PC-9 (cell line): ENCODE data around the gene TERB1. TPM values are rescaled to one million over a fixed set of nuclear protein-coding genes. Genes with fewer than 3 reads are reported as not detected.

Experiments
- BruUV-seq: library from RNA; stranded (reverse); fragments of 400-500 nt; replicated peaks from 2 replicates; lab custom pipeline; 2021; lab: Mats Ljungman, UMichigan
- CTCF ChIA-PET: fragments of 300-600 bp; sonication (Branson Sonifier 250); formaldehyde crosslinking; loops from one replicate; lab custom pipeline; 2022; ENCODE audit warnings: antibody characterized with exemption; lab: Charles Lee
- POLR2A ChIA-PET: fragments of 300-600 bp; sonication (Branson Sonifier 250); formaldehyde crosslinking; loops from one replicate; lab custom pipeline; 2022; ENCODE audit warnings: antibody characterized with exemption; ENCODE audit not compliant: unreplicated experiment; lab: Charles Lee
- DNase-seq, 2 experiments: peaks; one replicate each; pipeline versions ENCODE4 v3.0.0 to v3.0.0-alpha.2; 2015 to 2022; ENCODE audit warnings: mixed read lengths in 1 of 2
- H2AFZ ChIP-seq: fragments of 200-600 bp; sonication (generic); 2 replicates; pipeline ENCODE4 v1.8.1; 2017; ENCODE audit warnings: antibody characterized with exemption
- H3F3A ChIP-seq: fragments of 200-600 bp; sonication (generic); 2 replicates; pipeline ENCODE4 v1.8.1; 2017; ENCODE audit warnings: antibody characterized with exemption, mild to moderate bottlenecking, low read depth; ENCODE audit not compliant: insufficient read depth
- H3K27ac ChIP-seq: fragments of 200-600 bp; sonication (generic); 2 replicates; pipeline ENCODE4 v1.6.1; 2016; ENCODE audit warnings: mixed run types
- H3K27me3 ChIP-seq: fragments of 200-600 bp; sonication (generic); 2 replicates; pipeline ENCODE4 v1.6.1; 2016; ENCODE audit warnings: low read depth, mixed run types; ENCODE audit not compliant: insufficient read depth
- H3K36me3 ChIP-seq: fragments of 200-600 bp; sonication (generic); 2 replicates; pipeline ENCODE4 v1.6.1; 2016; ENCODE audit warnings: low read depth, mixed run types
- H3K4me1 ChIP-seq: fragments of 200-600 bp; sonication (generic); replicated peaks from 2 replicates; pipeline ENCODE4 v1.6.1; 2016; ENCODE audit warnings: mixed run types; ENCODE audit not compliant: insufficient read depth
- H3K4me2 ChIP-seq: fragments of 200-600 bp; sonication (generic); 2 replicates; pipeline ENCODE4 v1.6.1; 2017; ENCODE audit warnings: mixed run types
- H3K4me3 ChIP-seq: fragments of 200-600 bp; sonication (generic); 2 replicates; pipeline ENCODE4 v1.6.1; 2016; ENCODE audit warnings: mixed run types
- H3K79me2 ChIP-seq: fragments of 200-600 bp; sonication (generic); 2 replicates; pipeline ENCODE4 v1.6.1; 2017; ENCODE audit warnings: low read depth, mixed run types
- H3K9me2 ChIP-seq: fragments of 200-600 bp; sonication (generic); 2 replicates; pipeline ENCODE4 v1.8.1; 2017; ENCODE audit warnings: mild to moderate bottlenecking; ENCODE audit not compliant: insufficient read depth
- H3K9me3 ChIP-seq: fragments of 200-600 bp; sonication (generic); 2 replicates; pipeline ENCODE4 v1.8.1; 2016; ENCODE audit warnings: low read depth; ENCODE audit not compliant: insufficient read depth
- H4K20me1 ChIP-seq: fragments of 200-600 bp; sonication (generic); 2 replicates; pipeline ENCODE4 v1.8.1; 2017; ENCODE audit not compliant: insufficient read depth
- CTCF ChIP-seq: fragments of 200-600 bp; sonication (generic); conservative IDR thresholded peaks from 2 replicates; pipeline ENCODE4 v1.6.1; 2017; ENCODE audit warnings: mixed run types, antibody characterized with exemption, mild to moderate bottlenecking, moderate library complexity
- EZH2 ChIP-seq: fragments of 200-600 bp; sonication (generic); IDR thresholded peaks from 2 replicates; pipeline ENCODE4 v1.8.0; 2017; ENCODE audit warnings: antibody characterized with exemption, low read depth
- intact Hi-C: fragments of 100-400 bp; cut with micrococcal nuclease; formaldehyde crosslinking; loops from one replicate; pipeline ENCODE4 v1.10.0; 2022; ENCODE audit not compliant: unreplicated experiment
- total RNA-seq: library from RNA; stranded (reverse); gene quantifications from 2 replicates; pipeline ENCODE4 v1.2.3, GENCODE V29; 2021

The TERB1 gene
- total RNA-seq, 1 experiment from 2014 or later = not detected

- ChIA-PET CTCF (no interaction called here), POLR2A (no interaction called here)
- no TSS peak for BruUV-seq
- H3K9me3 ChIP-seq = no peaks in the 10 kb centered on the region
- no peaks in the 10 kb centered on the region for H3K27me3 ChIP-seq
- H3K4me2 ChIP-seq = no peak overlapping the region
- no peak overlapping the region for H3K27ac ChIP-seq
- H3K36me3 ChIP-seq = no peaks in the 10 kb centered on the region
- no peaks in the 10 kb centered on the region for H3K79me2 ChIP-seq
- intact Hi-C loops = no loop called here
- H3K4me1 ChIP-seq = no peaks in the 10 kb centered on the region
- no peak for DNase-seq
- H3K9me2 ChIP-seq = no peaks in the 10 kb centered on the region
- H3F3A ChIP-seq = no peaks in the 10 kb centered on the region
- H4K20me1 ChIP-seq = no peaks in the 10 kb centered on the region
- no peak overlapping the region for H3K4me3 ChIP-seq
- H2AFZ ChIP-seq = no peak overlapping the region
- TF ChIP-seq EZH2 (no peak), CTCF (no peak)
These were observed 14.0 kb downstream of the TERB1 start for GRCh38 chr16:66787427-66787826.

- BruUV-seq = no TSS peak
- CTCF ChIA-PET = no interaction called here
- H4K20me1 ChIP-seq = no peaks in the 10 kb centered on the region
- POLR2A ChIA-PET = no interaction called here
- H2AFZ ChIP-seq = no peak overlapping the region
- H3K36me3 ChIP-seq = no peaks in the 10 kb centered on the region
- no peak overlapping the region for H3K4me2 ChIP-seq
- no peak for DNase-seq
- no peaks in the 10 kb centered on the region for H3K27me3 ChIP-seq
- no peaks in the 10 kb centered on the region for H3K4me1 ChIP-seq
- TF ChIP-seq EZH2 = no peak
- TF ChIP-seq CTCF = no peak
- H3F3A ChIP-seq = no peaks in the 10 kb centered on the region
- intact Hi-C loops = no loop called here
- H3K79me2 ChIP-seq = no peaks in the 10 kb centered on the region
- H3K9me2 ChIP-seq = no peaks in the 10 kb centered on the region
- no peak overlapping the region for H3K27ac ChIP-seq
- H3K9me3 ChIP-seq = no peaks in the 10 kb centered on the region
- no peak overlapping the region for H3K4me3 ChIP-seq
These were observed 14.8 kb downstream of the TERB1 start for GRCh38 chr16:66786551-66786950.

GRCh38 chr16:66776457-66776856 is 24.9 kb downstream of the TERB1 start:
- no peaks in the 10 kb centered on the region for H3K27me3 ChIP-seq
- no TSS peak for BruUV-seq
- no peaks in the 10 kb centered on the region for H3K4me1 ChIP-seq
- no peaks in the 10 kb centered on the region for H3K79me2 ChIP-seq
- CTCF ChIA-PET = interaction anchor here (0.6 kb wide), 2 partner anchors 72 to 271 kb away, joined by 3 read pairs; no protein-coding TSS in a partner anchor
- TF ChIP-seq EZH2 (no peak), CTCF (no peak)
- no peak overlapping the region for H3K4me3 ChIP-seq
- no peak overlapping the region for H3K4me2 ChIP-seq
- H3K9me3 ChIP-seq = no peaks in the 10 kb centered on the region
- H3K27ac ChIP-seq = no peak overlapping the region
- no peaks in the 10 kb centered on the region for H3F3A ChIP-seq
- no peak for DNase-seq
- no peaks in the 10 kb centered on the region for H4K20me1 ChIP-seq
- H2AFZ ChIP-seq = no peak overlapping the region
- H3K36me3 ChIP-seq = no peaks in the 10 kb centered on the region
- intact Hi-C loops = no loop called here
- POLR2A ChIA-PET = interaction anchor here (0.7 kb wide), 1 partner anchor 117 kb away, joined by 4 read pairs; no protein-coding TSS in a partner anchor
- H3K9me2 ChIP-seq = no peaks in the 10 kb centered on the region
